Fibroblast of villous mesenchyme (primary cell): ENCODE measurements around the gene PER1. TPM values are rescaled to one million over a fixed set of nuclear protein-coding genes. Genes with fewer than 3 reads are reported as not detected.

ENCODE experiments used
- DNase-seq: peaks from one replicate; pipeline ENCODE4 v3.0.0-alpha.2; 2010; ENCODE audit warnings: low read depth
- H3K4me3 ChIP-seq: 2 replicates; pipeline ENCODE4 v1.5.1; 2011; ENCODE audit warnings: low read depth, mild to moderate bottlenecking, low read length
- total RNA-seq: library from RNA; depleted of rRNA; stranded (reverse); fragments of >200 nt; gene quantifications from 2 replicates; pipeline ENCODE4 v1.2.3, GENCODE V29; 2012
- TF ChIP-seq, protein P1 (sequence below): IDR thresholded peaks from 2 replicates; pipeline ENCODE4 v1.5.1; 2012; ENCODE audit warnings: low read depth, mild to moderate bottlenecking, low read length; ENCODE audit not compliant: insufficient read depth

The PER1 gene
- total RNA-seq, 1 donor, result 12.5 TPM

DNA sequence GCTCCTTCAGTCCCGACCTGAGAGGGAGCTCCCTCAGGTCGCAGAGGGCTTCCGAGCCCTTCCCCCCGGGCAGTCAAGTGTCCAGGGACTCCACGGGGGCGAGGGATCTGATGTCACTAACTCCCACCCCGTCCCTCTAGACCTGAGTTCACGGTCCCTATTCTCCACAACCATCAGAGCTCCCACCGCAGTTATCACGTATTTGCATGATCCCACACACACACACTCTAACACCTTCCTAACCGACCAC lies 3.7 kb upstream of the PER1 start:
- TF ChIP-seq, protein P1, sequence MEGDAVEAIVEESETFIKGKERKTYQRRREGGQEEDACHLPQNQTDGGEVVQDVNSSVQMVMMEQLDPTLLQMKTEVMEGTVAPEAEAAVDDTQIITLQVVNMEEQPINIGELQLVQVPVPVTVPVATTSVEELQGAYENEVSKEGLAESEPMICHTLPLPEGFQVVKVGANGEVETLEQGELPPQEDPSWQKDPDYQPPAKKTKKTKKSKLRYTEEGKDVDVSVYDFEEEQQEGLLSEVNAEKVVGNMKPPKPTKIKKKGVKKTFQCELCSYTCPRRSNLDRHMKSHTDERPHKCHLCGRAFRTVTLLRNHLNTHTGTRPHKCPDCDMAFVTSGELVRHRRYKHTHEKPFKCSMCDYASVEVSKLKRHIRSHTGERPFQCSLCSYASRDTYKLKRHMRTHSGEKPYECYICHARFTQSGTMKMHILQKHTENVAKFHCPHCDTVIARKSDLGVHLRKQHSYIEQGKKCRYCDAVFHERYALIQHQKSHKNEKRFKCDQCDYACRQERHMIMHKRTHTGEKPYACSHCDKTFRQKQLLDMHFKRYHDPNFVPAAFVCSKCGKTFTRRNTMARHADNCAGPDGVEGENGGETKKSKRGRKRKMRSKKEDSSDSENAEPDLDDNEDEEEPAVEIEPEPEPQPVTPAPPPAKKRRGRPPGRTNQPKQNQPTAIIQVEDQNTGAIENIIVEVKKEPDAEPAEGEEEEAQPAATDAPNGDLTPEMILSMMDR, result no peak
- H3K4me3 ChIP-seq, result peak overlapping the region; percentile 100
- DNase-seq, result no peak

DNA sequence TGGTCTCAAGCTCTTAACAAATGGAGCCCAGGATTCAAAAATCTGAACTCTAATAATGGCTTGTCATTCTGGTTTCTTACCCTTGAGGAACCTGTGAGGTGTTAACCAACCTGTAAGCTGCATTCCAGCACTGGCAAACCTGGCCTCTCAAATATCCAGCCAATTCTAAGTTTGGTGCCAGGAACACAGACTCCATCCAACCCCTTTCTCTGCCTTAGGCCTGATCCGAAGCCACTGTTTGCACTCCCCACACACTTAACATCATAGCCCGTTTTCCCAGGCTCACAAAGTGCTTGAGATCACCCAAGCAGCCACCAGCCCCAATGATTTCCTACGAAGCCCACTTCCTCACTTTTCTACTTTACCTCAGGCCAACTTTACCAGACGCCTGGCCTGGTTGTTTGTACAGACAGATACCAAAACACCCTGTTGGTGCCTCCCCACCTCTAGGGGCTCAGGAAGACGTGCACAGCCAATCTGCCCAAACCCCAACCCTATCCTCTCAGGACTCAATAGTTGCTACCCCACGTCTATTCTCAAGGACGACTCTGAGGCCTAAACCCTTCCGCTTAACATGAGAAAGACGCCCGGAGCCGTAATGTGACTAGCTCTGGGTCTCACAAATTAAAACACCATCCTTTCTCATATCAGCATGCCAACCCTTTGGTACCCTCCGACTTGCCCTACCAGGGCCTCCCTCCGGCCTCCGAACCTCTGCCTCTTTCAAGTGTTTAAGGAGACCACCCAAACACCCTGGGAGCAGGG lies 3.2 kb upstream of the PER1 start:
- H3K4me3 ChIP-seq, result peak overlapping the region; percentile 100
- peak; percentile 50 for DNase-seq
- TF ChIP-seq, protein P1, result no peak

DNA sequence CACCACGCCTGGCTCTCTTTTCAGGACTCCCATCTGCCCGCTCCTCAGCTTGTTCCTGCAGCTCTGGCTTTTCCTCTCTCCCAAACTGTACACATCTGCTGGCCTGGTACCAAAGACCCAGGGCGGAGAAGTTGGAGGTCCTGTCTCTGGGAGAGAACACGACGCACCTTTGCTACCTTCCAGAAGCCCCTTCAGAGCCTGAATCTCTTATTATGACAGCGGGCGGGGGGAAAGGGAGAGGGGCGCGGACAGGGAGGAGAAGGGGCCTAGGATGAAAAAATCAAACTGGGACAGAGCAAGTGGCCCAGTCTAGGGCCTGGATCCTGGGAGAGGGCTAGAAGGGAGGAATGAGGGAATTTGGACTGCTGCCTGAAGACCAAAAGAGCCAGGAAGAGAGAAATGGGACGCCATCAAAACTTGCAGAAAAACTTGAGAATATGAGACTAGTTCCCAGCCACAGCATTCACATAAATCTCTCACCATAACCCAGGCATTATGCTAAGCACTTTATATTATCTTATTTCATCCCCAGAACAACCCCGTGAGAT lies 2.5 kb upstream of the PER1 start:
- TF ChIP-seq, protein P1, result no peak
- peak overlapping the region; percentile 100 for H3K4me3 ChIP-seq
- DNase-seq, result no peak

DNA sequence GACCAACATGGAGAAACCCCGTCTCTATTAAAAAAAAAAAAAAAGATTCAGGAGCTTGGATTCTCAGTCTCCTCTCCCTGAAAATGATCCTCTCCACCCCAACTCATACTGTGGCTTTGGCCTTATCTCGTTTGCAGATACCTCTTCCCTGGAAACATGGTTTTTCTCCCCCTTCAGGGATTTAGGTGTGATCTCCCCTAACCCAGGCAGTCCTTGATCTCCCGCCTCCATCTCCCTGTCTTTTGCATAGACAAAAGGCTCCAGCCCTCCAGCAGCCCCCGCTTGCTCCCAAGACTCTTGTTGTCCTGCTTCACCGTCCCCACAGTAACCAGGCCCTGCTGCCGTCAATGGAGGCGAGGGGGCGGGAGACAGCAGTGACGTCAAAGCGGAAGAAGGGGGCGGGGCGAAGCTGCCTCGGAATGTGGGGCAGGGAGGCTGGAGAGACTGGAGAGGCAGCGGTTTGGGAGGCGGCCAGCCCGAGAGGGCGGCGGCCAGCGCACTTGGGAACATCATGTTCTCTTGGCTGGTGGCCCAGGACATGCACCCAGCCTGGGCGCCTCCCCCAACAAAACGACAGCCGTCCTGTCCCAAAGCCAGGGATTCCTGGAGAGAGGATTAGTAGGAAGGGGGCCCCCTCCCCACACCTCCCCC lies 1.9 kb upstream of the PER1 start:
- TF ChIP-seq, protein P1, result no peak
- DNase-seq, result peak; percentile 100
- H3K4me3 ChIP-seq, result peak overlapping the region; percentile 100

DNA sequence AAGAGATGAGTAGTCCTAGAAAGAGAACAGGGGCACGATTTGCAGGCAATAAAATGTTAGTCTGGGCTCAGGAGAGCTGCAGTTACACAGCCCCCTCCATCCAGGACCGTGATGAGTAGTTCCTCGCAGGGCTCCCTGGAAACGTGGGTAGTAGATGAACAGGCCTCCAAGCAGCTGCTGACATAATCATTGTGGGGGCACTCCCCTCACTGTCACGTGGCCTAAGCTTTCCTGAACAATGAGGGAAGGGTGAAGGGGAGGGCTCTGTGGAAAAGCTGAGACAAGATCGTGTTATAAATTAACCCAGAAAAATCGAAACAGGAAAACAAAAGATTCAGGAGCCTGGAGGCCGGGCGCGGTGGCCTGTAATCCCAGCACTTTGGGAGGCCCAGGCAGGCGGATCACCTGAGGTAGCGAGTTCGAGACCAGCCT lies 1.3 kb upstream of the PER1 start:
- H3K4me3 ChIP-seq, result peak overlapping the region; percentile 67

DNA sequence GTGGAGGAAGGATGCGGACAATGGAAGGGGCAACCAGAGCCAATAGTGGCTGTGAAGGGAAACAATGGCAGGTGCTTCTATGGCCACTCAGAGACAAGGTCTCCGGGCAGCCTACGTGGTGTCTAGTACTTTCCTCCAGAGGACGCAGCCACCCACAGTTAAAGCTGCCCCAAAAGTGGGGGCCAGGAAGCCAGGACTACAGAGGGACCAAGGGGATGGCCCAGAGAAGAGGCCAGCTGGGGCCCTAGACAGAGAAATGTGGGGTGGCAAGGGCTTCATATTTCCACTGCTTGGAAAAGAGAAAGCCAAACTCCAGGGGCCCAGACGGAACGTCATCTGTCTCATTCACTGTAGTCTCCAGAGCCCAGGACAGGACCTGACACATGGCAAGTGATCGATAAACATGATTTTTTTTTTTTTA lies 837 bp upstream of the PER1 start:
- peak overlapping the region; percentile 87 for H3K4me3 ChIP-seq
- TF ChIP-seq, protein P1, result no peak
- DNase-seq, result no peak

More for the DNA sequence above, 1.3 kb upstream of the PER1 start:
- TF ChIP-seq, protein P1, result no peak
- DNase-seq, result peak; percentile 96
